HFF-Myc (cell line): Measurements from ENCODE around the gene ATP2A3.

Source experiments
- DNase-seq: peaks from one replicate; pipeline ENCODE4 v3.0.0-alpha.2; 2011; ENCODE audit warnings: low read depth; ENCODE audit errors: extremely low read depth
- H3K4me3 ChIP-seq: replicated peaks from 2 replicates; pipeline ENCODE4 v1.5.1; 2011; ENCODE audit warnings: low read depth, mild to moderate bottlenecking, control low read depth, low read length
- CTCF ChIP-seq: IDR thresholded peaks from 2 replicates; pipeline ENCODE4 v1.5.1; 2012; ENCODE audit warnings: mild to moderate bottlenecking, low read depth, low read length, control low read depth; ENCODE audit errors: missing control alignments

The ATP2A3 gene

GRCh38 chr17:3896108-3896967, 67.9 kb downstream of the ATP2A3 start:
- DNase-seq = no peak
- TF ChIP-seq CTCF = no peak
- H3K4me3 ChIP-seq = no peak overlapping the region

- TF ChIP-seq CTCF = no peak
- no peak for DNase-seq
- no peak overlapping the region for H3K4me3 ChIP-seq
Measured at GRCh38 chr17:3895354-3895753, 68.9 kb downstream of the ATP2A3 start.

GRCh38 chr17:3894911-3895343, 69.3 kb downstream of the ATP2A3 start:
- no peak for DNase-seq
- no peak for TF ChIP-seq CTCF

GRCh38 chr17:3894188-3894587, 70.0 kb downstream of the ATP2A3 start:
- H3K4me3 ChIP-seq = no peak overlapping the region
- no peak for DNase-seq

More at GRCh38 chr17:3894911-3895343, 69.3 kb downstream of the ATP2A3 start:
- H3K4me3 ChIP-seq = no peak overlapping the region

DNA sequence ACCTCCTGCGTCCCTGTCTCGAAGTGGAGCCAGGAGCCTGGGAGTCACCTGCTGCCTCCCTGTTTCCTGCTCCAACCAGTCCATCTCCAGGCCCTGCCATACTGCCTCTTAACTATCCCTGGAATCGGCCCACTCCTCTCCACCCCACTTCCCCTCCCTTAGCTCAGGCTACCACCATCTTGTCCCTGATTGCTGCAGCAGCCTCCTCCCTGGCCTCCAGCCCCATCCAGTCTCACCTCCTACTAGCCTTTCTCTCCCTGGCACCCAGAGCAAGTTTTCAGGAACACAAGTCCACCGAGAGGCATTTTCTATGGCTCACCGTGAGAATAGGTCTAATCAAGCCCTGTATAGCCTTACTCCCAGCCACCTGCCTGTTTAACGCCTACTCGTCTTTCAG, 70.5 kb downstream of the ATP2A3 start:
- H3K4me3 ChIP-seq = peak overlapping the region; percentile 78; the same call in 1 of the 2 replicates
- no peak for DNase-seq
- no peak for TF ChIP-seq CTCF

More at GRCh38 chr17:3894188-3894587, 70.0 kb downstream of the ATP2A3 start:
- no peak for TF ChIP-seq CTCF

DNA sequence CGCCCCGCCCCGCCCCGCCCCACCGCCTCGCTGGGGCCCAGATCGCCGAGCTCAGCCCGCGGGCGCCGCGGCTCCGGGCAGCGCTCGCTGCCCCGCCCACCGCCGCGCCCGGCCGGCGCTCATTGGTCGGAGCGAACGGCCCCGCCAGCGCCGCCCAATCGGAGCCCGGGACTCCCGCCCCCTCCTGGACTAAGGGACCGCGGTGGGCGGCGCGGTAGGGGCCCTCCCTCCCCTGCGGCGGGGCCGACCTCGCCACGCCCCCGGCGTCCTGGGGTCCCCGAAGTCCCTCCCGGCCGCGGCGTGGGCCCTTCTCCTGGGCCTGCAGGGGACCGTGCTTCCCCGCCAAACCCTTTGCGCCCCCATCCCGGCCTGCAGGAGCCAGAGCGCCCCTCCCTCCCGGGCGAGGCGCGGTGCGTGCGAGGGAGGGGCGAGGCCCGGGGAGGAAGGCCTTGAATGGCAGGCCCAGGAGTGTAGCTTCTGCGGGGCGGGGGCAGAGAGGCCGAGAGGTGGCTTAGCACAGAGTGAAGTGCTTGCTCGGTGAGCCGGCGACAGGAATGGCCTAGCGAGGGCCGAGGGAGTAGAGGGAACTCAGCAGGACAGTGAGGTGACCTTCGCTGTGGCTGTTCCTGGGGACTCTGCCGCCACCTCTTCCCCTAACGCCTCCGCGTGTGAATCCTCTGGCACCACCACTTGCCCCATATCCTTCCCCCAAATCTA, 71.1 kb downstream of the ATP2A3 start, which contains the start of gene CAMKK1:
Gene CAMKK1, minus strand, starts transcription at position 51 of the 717 bp plus-strand sequence. CDS start 7,366 bp downstream, outside the sequence.
- DNase-seq = no peak
- TF ChIP-seq CTCF = no peak
- peak within 1 kb of the TSS; percentile 78 for H3K4me3 ChIP-seq
